DOHH2 (cell line): ENCODE measurements around the gene WBP2.

Experiments used
- EZH2phosphoT487 ChIP-seq: fragments of 200-600 bp; sonication (generic); IDR thresholded peaks from 2 replicates; pipeline ENCODE4 v1.6.1; 2017; ENCODE audit warnings: borderline replicate concordance, mild to moderate bottlenecking, antibody characterized with exemption, low read length, moderate library complexity, mixed read lengths
- TF ChIP-seq, protein P1 (sequence below): fragments of 200-600 bp; sonication (generic); IDR thresholded peaks from one replicate; pipeline ENCODE4 v1.5.1; 2014; ENCODE audit warnings: antibody characterized with exemption, mild to moderate bottlenecking, low read depth, low read length; ENCODE audit not compliant: poor library complexity, severe bottlenecking

DNA sequence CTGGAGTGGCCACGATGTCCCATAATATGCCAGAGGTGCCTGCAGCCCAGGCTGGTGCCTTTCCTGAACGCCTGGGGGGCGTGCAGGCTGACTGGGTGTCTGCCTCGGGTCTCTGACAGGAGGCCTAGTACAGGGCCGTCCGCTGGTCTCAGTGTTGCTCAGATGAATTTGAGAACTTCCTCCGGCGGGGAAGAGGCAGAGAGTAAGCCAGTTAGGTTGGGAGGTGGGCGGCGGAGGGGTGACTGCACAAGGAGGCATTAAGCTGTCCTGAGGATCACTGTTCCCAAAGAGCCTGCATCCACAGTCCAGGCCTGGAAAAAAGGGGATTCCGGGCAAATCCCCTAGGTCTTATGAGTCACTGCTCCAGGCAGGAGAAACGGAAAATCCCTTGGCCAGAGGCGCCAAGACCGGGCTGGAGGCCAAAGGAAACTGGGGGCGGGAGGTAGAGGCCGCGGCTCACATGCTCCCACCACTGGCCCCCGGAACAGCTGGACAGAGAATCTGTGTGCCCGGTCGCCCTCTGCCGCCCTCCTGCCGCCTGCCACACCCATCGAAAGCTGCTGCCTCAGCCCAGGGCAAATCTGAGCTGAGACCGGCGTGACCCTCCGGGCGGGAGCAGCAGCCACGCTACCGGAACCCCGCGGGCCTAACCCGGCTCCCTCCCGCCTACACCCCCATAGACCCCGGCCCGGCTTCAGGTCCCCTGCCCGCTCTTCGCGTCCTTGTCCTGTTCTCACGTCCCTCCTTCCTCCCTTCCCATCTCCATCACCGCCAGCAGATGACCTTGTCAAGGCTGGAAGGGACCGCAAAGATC lies 22.0 kb upstream of the WBP2 start:
- TF ChIP-seq, protein P1, sequence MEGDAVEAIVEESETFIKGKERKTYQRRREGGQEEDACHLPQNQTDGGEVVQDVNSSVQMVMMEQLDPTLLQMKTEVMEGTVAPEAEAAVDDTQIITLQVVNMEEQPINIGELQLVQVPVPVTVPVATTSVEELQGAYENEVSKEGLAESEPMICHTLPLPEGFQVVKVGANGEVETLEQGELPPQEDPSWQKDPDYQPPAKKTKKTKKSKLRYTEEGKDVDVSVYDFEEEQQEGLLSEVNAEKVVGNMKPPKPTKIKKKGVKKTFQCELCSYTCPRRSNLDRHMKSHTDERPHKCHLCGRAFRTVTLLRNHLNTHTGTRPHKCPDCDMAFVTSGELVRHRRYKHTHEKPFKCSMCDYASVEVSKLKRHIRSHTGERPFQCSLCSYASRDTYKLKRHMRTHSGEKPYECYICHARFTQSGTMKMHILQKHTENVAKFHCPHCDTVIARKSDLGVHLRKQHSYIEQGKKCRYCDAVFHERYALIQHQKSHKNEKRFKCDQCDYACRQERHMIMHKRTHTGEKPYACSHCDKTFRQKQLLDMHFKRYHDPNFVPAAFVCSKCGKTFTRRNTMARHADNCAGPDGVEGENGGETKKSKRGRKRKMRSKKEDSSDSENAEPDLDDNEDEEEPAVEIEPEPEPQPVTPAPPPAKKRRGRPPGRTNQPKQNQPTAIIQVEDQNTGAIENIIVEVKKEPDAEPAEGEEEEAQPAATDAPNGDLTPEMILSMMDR, result no peak
- no peak for TF ChIP-seq EZH2phosphoT487
